Gastrocnemius medialis (tissue), 4 donors: Measurements from ENCODE around the gene NSD2.

Experiments used
- CTCF ChIP-seq, 5 experiments: fragments of 450-650 bp in 3 of 5; fragments of 200-600 bp in 2 of 5; sonication (generic) in 2 of 5; IDR thresholded peaks in 4 of 5; conservative IDR thresholded peaks in 1 of 5; 1 replicate in 4 of 5; 2 replicates in 1 of 5; pipeline ENCODE4 v1.5.1; 2016 to 2019; ENCODE audit warnings: antibody characterized with exemption in 5 of 5, mild to moderate bottlenecking in 3 of 5, moderate library complexity in 3 of 5
- POLR2A ChIP-seq, 2 donors: fragments of 450-650 bp; IDR thresholded peaks; one replicate each; pipeline ENCODE4 v1.6.1; 2017; ENCODE audit warnings: antibody characterized with exemption in 2 of 2, mild to moderate bottlenecking in 2 of 2, moderate library complexity in 2 of 2

DNA sequence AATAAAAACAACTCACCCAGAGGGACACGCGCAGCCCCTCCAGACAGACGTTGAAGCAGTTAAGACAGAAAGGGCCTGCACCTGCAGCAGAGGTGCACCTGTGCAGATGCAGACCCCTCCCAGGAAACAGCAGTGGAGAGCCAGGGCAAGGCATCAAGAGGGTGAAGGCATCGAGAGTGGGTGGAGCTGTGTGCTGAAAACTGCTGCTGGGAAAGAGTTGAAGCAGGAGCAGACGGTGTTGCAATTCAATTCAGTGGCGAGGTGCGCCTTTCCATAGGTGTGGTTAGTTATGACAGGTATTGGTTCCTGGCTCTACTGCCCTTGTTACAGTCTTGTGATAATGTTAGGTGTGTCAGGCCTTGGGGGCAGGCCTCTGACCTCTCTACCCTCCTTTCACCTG is 31.9 kb upstream of the NSD2 start:
- TF ChIP-seq CTCF (IDR thresholded peaks at IDR 0.05 in 4 of 5, conservative IDR thresholded peaks at IDR 0.05 in 1 of 5) (no peak), POLR2A (IDR thresholded peaks at IDR 0.05) (no peak)
